ENCODE measurements around the gene LRP10. TPM values are rescaled to one million over a fixed set of nuclear protein-coding genes. Genes with fewer than 3 reads are reported as not detected.

LRP10 gene
- total RNA-seq, 8 experiments from 2014 or later: 3.9 to 55.5 (median 29.2) TPM

DNA sequence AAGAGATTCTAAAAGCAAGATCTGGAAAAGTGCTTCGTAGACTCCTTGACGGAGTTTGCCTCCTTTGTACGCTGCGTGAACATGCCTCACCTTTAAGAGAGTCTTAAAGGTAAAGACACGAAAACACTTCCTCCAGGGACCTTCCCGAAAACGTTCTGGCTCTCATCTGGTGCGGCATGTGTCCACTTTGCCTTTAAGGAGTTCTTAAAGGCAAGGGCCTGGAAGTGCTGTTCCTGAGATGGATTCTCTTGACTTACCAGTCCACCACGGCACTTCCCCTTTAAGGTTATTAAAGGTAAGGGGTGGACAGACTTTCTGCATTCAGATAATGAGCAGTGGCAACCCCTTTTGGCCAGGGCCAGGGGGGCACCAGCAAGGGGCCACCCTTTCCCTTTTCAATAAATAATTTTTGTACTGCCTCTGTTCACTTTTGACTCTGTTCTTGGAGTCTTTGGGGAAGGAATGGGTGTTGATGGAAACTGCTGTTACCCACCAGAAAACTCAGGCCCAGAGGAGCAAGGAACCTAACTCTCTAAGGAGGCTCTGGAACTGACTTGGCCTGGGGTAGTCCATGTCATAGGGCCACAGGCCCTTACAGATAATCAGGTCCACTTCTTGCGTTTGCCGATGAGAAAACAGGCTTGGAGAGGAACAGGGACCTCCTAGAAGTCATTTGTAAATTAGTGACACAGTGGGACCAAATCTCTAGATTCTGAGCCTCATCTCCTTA, 15.9 kb downstream of the LRP10 start:
- 0 to 100% (median 25%) methylated on average over 1 to 9 of the region's 11 CpGs; no CpG with 5 or more reads in 4 of the 10 experiments for WGBS, 10 experiments
- Histone ChIP-seq H3K4me3 (peak overlapping the region; percentile 35 to 58 (median 49)), H3K27ac (peak overlapping the region; percentile 75 to 82), H3K4me1 (replicated peaks in 1 of 2) (peaks cover 38 to 45% of the 10 kb centered on the region in 2 donors)
- ATAC-seq (replicated peaks in 6 of 8): peak; percentile 17 to 61 (median 56)
- in situ Hi-C loops (cut with MboI; ENCODE audit: low pct_unique_long_range_greater_than_20kb in 2 of 9, low sequenced_read_pairs in 9 of 9, unreplicated experiment in 9 of 9): no loop called here

DNA sequence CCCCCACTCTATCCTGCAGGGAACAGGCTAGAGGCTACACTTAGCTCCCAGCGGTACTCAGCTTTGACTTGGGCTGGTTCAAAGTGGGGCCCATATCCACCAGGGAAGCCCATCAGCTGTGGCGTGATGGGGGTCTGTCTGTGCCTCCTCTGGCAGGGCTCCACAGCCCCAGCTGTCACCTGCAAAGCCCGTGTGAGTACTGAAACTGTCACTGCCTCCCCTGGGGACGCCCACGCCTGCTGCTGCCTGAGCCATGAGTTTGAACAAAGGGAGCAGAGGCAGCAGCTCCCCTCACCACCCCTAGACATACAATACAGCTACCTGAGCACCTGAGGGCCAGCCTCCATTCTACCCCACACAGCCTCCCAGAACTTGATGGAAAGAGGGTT, 16.4 kb downstream of the LRP10 start:
- peak overlapping the region in 4 of 5 donors; percentile 35 to 58 (median 53) for H3K4me3 ChIP-seq
- ATAC-seq (replicated peaks in 6 of 8): no peak
- WGBS, 10 experiments: 33 to 100% (median 60%) methylated on average over 1 to 2 of the region's 5 CpGs; no CpG with 5 or more reads in 7 of the 10 experiments
- in situ Hi-C loops (cut with MboI; ENCODE audit: low pct_unique_long_range_greater_than_20kb in 2 of 9, low sequenced_read_pairs in 9 of 9, unreplicated experiment in 9 of 9): no loop called here
- peaks cover 34 to 41% of the 10 kb centered on the region in 2 donors for H3K4me1 ChIP-seq (replicated peaks in 1 of 2)
- H3K27ac ChIP-seq: peak overlapping the region in 1 of 2 donors; percentile 75

DNA sequence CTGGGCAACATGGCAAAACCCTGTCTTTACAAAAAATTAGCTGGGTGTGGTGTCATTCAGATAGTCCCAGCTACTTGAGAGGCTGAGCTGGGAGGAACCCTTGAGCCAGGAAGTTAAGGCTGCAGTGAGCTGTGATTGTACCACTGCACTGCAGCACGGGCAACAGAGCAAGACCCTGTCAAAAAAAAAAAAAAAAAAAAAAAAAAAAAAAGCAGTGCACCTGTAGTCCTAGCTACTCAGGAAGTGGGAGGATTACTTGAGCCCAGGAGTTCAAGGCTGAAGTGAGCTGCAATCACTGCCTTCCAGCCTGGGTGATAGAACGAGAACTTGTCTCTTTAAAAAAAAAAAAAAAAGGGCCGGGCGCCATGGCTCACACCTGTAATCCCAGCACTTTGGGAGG, 17.1 kb downstream of the LRP10 start:
- Histone ChIP-seq H3K4me3 (no peak overlapping the region), H3K27ac (no peak overlapping the region), H3K4me1 (replicated peaks in 1 of 2) (peaks cover 34 to 35% of the 10 kb centered on the region in 2 donors)
- ATAC-seq (replicated peaks in 6 of 8): no peak
- 80 to 100% (median 91%) methylated on average over 1 to 2 of the region's 4 CpGs; no CpG with 5 or more reads in 6 of the 10 experiments for WGBS, 10 experiments
- in situ Hi-C loops (cut with MboI; ENCODE audit: low pct_unique_long_range_greater_than_20kb in 2 of 9, low sequenced_read_pairs in 9 of 9, unreplicated experiment in 9 of 9): no loop called here

DNA sequence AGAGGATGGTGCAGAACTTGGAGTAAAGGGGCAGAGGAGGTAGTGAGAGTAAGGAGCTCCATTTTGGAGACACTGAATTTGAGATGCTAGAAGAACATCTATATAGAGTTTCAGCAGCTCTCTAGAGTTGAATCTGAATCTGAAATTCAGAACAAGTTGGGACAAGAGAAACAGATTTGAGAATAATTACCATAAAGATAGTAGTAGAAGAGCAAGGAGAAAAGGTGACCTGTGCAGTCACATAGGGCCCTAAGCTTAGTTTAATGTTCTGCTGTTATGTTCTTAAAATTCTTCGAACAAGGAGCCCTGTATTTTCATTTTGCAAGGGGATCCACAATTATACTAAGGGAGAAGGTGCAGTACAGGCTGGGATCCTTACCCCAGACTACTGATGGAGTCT, 18.9 kb downstream of the LRP10 start:
- ATAC-seq (replicated peaks in 6 of 8): no peak
- in situ Hi-C loops (cut with MboI; ENCODE audit: low pct_unique_long_range_greater_than_20kb in 2 of 9, low sequenced_read_pairs in 9 of 9, unreplicated experiment in 9 of 9): no loop called here
- WGBS, 10 experiments: 0 to 100% (median 83%) methylated on average over 1 of the region's 1 CpG; no CpG with 5 or more reads in 4 of the 10 experiments

DNA sequence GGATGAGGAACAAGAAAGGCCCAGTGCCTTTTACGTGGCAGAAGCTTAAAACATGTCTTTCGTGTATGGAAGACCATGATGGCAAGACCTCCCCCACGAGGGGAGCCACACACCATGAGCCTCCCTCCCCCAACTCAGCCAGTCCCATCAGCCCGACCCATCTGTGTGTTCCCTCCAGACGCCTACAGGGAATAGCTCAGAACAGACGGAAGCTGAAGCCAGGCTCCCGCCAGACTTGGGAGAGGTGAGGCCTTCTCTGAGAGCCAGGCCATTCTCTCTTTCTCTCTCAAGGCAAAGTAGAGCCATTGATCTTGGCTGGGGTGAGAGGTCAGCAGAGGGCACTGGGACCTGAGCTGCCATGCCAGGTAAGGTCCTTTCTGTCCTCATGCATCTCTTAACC, 20.9 kb downstream of the LRP10 start:
- Histone ChIP-seq H3K4me3 (no peak overlapping the region), H3K4me1 (replicated peaks in 1 of 2) (peaks cover 8 to 9% of the 10 kb centered on the region in 2 donors), H3K27ac (no peak overlapping the region)
- no peak for ATAC-seq (replicated peaks in 6 of 8)
- WGBS, 10 experiments: 60 to 100% (median 87%) methylated on average over 1 to 4 of the region's 7 CpGs; no CpG with 5 or more reads in 3 of the 10 experiments
- in situ Hi-C loops (cut with MboI; ENCODE audit: low pct_unique_long_range_greater_than_20kb in 2 of 9, low sequenced_read_pairs in 9 of 9, unreplicated experiment in 9 of 9): no loop called here

More for the DNA sequence above, 18.9 kb downstream of the LRP10 start:
- no peak overlapping the region for H3K4me3 ChIP-seq
- H3K27ac ChIP-seq: no peak overlapping the region
- peaks cover 19 to 21% of the 10 kb centered on the region in 2 donors for H3K4me1 ChIP-seq (replicated peaks in 1 of 2)

DNA sequence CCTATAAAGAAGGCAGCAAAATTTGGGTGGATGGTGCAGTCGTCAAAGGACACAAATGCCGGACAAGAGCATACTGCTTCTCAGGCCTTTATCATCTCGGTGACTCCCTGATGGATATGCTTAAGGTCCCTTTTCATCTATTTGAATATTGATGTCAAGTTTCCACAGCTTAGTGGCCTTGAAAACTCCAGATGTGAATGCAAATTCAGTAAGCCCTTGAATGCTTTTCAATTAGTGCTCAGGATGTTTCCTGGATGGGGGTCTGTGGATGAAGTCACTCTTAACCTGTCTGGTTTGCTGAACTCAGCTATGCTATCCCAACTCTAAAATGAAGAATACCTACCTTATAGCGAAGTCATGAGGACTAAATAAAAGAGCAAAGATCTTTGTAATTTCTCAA, 22.2 kb downstream of the LRP10 start:
- no peak overlapping the region for H3K27ac ChIP-seq
- 70 to 100% (median 75%) methylated on average over 1 to 4 of the region's 4 CpGs; no CpG with 5 or more reads in 1 of the 10 experiments for WGBS, 10 experiments
- no peak overlapping the region for H3K4me3 ChIP-seq
- in situ Hi-C loops (cut with MboI; ENCODE audit: low pct_unique_long_range_greater_than_20kb in 2 of 9, low sequenced_read_pairs in 9 of 9, unreplicated experiment in 9 of 9): no loop called here
- ATAC-seq (replicated peaks in 6 of 8): no peak
- H3K4me1 ChIP-seq (replicated peaks in 1 of 2): no peaks in the 10 kb centered on the region

DNA sequence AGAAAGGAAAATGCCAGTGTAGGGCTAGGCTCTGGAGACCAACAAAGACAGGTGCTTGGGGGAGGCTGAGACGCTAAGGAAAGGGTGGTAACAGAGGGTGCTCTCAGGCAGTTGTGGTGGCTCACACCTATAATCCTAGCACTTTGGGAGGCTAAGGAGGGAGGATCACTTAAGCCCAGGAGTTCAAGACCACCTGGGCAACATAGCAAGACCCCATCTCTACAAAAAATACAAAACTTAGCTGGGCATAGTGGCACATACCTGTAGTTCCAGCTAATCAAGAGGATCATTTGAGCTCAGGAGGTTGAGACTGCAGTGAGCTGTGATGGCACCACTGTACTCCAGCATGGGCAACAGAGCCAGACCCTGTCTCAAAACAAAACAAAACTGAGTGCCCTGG, 23.9 kb downstream of the LRP10 start:
- no peak for ATAC-seq (replicated peaks in 6 of 8)
- 86 to 100% methylated on average over 1 of the region's 1 CpG; no CpG with 5 or more reads in 8 of the 10 experiments for WGBS, 10 experiments

DNA sequence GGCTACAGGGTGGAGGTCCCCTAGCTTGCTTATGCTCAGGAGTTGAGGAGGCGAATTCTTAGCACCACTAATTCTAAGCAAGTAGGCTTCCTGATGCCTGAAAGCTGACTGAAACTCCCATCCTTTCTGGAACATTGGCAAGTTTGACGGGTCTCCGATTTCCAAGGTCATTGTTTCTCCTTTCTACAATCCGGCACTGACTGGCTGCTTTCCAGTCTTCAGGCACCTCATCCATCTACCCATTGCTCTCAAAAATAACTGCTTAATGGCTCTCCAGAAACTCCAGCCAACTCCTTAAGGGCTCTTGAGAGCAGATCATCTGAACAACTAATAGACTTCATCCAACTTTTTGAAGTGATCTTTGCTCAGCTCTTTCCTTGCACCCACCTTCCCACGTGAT, 24.8 kb downstream of the LRP10 start:
- in situ Hi-C loops (cut with MboI; ENCODE audit: low pct_unique_long_range_greater_than_20kb in 2 of 9, low sequenced_read_pairs in 9 of 9, unreplicated experiment in 9 of 9): no loop called here

More for the DNA sequence above, 23.9 kb downstream of the LRP10 start:
- Histone ChIP-seq H3K4me1 (replicated peaks in 1 of 2) (peaks cover 3 to 5% of the 10 kb centered on the region in 2 donors), H3K27ac (no peak overlapping the region), H3K4me3 (no peak overlapping the region)
- in situ Hi-C loops (cut with MboI; ENCODE audit: low pct_unique_long_range_greater_than_20kb in 2 of 9, low sequenced_read_pairs in 9 of 9, unreplicated experiment in 9 of 9): no loop called here

DNA sequence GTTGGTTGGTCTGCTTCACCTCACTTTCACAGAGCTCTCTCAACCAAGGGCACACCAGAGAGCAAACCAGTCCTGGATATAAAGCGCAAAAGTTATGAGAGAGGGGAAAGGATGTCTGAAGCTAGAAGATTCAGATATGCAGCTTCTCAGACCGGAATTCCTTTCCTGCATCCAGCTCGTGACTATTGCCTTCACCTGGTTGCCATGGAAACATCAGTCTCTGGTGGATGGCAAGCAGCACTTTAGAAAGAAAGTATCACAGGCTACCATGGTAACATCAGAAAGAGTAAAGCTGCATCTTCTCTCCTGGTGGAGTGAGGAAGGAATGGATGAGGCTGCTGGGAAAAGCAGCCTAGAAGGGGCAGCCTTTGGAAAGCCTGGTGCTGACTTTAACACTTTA, 25.2 kb downstream of the LRP10 start:
- no peak overlapping the region for H3K27ac ChIP-seq

More for the DNA sequence above, 24.8 kb downstream of the LRP10 start:
- ATAC-seq (replicated peaks in 6 of 8): no peak
- H3K4me1 ChIP-seq (replicated peaks in 1 of 2): peaks cover 3 to 5% of the 10 kb centered on the region in 2 donors
- WGBS, 10 experiments: 60 to 100% (median 79%) methylated on average over 1 to 5 of the region's 5 CpGs; no CpG with 5 or more reads in 3 of the 10 experiments
- H3K27ac ChIP-seq: no peak overlapping the region
- no peak overlapping the region for H3K4me3 ChIP-seq

DNA sequence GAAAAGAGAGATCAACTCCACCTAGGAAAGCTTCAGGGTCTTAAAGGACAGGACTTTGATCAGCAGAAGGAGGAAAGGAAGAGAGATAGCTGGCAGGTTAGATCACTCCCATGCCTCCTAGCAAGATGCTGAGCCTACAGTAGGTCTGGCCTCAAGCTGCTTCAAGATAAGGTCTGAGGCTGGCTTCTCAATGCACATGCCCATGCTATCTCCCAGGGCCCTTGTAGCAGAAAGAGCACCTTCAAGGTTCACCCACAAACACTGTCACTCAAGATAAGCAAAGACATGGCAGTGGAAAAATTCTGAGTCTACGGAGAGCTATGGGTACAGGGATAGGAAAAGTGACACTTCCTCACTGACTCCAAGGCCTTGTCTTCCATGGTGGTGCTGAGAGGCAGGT, 25.8 kb downstream of the LRP10 start:
- Histone ChIP-seq H3K27ac (no peak overlapping the region), H3K4me1 (replicated peaks in 1 of 2) (peaks cover 3 to 5% of the 10 kb centered on the region in 2 donors), H3K4me3 (no peak overlapping the region)
- ATAC-seq (replicated peaks in 6 of 8): no peak
- in situ Hi-C loops (cut with MboI; ENCODE audit: low pct_unique_long_range_greater_than_20kb in 2 of 9, low sequenced_read_pairs in 9 of 9, unreplicated experiment in 9 of 9): no loop called here
- WGBS, 10 experiments: 60 to 100% (median 92%) methylated on average over 1 of the region's 1 CpG; no CpG with 5 or more reads in 4 of the 10 experiments

More for the DNA sequence above, 25.2 kb downstream of the LRP10 start:
- WGBS, 10 experiments: 71 to 100% (median 92%) methylated on average over 1 to 3 of the region's 3 CpGs; no CpG with 5 or more reads in 3 of the 10 experiments
- H3K4me1 ChIP-seq (replicated peaks in 1 of 2): peaks cover 3 to 5% of the 10 kb centered on the region in 2 donors
- no peak for ATAC-seq (replicated peaks in 6 of 8)
- H3K4me3 ChIP-seq: no peak overlapping the region
- in situ Hi-C loops (cut with MboI; ENCODE audit: low pct_unique_long_range_greater_than_20kb in 2 of 9, low sequenced_read_pairs in 9 of 9, unreplicated experiment in 9 of 9): no loop called here

DNA sequence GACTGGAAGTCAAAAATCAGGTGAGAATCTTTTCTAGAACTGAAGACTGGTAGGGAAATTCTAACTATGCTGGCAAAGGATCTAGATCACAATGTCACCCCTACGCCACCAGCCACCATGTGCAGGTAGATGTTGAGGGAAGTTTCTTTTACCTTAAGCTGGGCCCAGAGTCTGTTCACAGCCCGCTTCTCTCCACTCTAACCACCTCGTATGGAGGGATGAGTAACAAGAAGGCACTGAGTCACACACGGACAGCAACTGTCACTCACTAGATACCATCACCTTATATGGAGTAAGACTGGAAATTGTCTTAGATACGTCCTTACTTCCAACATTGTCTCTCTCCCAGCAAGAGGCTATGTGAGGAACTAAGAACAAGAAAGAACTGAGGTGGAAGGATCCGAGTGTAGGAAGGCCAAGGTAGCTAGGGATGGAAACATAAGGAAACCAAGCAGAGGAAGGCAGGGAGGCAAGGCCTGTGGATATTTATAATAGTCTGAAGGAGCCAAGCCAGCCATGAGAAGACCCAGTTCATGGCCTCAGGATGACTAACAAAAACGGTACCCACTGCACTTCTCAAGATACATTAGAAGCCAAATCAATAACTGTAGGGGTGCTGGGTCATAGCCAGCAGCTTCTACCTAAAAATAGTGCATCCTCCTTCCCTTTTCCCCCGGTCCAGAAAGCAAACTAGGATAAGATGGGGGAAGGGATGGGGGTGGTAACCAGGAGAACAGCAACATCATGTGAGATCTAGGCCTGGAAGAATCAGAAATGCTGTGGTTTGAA, 27.0 kb downstream of the LRP10 start:
- in situ Hi-C loops (cut with MboI; ENCODE audit: low pct_unique_long_range_greater_than_20kb in 2 of 9, low sequenced_read_pairs in 9 of 9, unreplicated experiment in 9 of 9): no loop called here
- ATAC-seq (replicated peaks in 6 of 8): peak in 3 of 8 experiments; percentile 45 to 68 (median 53)
- no peak overlapping the region for H3K4me3 ChIP-seq
- H3K4me1 ChIP-seq (replicated peaks in 1 of 2): peaks cover 3 to 5% of the 10 kb centered on the region in 2 donors
- H3K27ac ChIP-seq: no peak overlapping the region
- WGBS, 10 experiments: 16 to 100% (median 82%) methylated on average over 2 to 6 of the region's 8 CpGs; no CpG with 5 or more reads in 3 of the 10 experiments

DNA sequence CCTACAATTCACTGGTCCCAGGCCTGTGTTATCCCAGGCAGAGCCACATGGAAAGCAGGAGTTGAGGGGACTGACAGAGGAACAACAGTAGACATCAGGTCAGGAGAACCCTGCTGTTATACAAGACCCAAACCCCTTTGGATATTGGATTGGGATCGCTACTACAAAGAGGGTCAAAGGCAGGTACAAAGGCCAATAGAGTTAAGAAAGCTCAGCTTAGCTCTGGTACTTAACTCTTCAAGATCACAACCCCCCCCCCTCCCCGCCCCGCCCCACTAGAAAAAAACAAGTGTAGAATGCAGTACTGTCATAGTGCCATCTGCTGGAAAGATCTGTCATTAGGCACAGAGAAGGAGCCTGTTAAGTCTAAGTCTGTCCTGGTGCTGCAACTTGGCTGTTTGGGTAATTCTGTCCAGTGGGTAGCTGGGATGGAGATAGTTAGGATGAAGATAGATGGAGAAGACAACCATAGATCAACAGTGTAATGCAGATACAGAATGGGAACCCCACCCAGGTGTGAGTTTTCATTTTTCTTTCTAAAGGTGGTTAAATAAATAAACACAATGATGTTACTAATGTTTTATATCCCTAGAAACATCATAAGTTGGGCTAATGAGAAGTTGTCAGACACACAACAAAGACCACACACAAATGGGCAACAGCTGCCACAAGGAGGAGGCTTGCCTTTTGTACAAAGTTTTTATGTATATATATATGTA, 28.7 kb downstream of the LRP10 start:
- no peak overlapping the region for H3K4me3 ChIP-seq
- in situ Hi-C loops (cut with MboI; ENCODE audit: low pct_unique_long_range_greater_than_20kb in 2 of 9, low sequenced_read_pairs in 9 of 9, unreplicated experiment in 9 of 9): no loop called here
- H3K27ac ChIP-seq: no peak overlapping the region
- WGBS, 10 experiments: 0 to 24% (median 0%) methylated on average over 1 to 3 of the region's 3 CpGs; no CpG with 5 or more reads in 7 of the 10 experiments
- peaks cover 3 to 5% of the 10 kb centered on the region in 2 donors for H3K4me1 ChIP-seq (replicated peaks in 1 of 2)
- ATAC-seq (replicated peaks in 6 of 8): peak; percentile 60 to 83 (median 68)

All from motor neuron (in vitro differentiated cells).